SK-N-SH (cell line): ENCODE results near the gene NOTCH3.

Experiments
- EP300 ChIP-seq, 2 experiments: IDR thresholded peaks; 2 replicates each; pipeline versions ENCODE4 v1.4.0 to v1.6.1; 2012; ENCODE audit warnings: borderline replicate concordance in 1 of 2, low read depth in 1 of 2, low read length in 1 of 2
- GABPA ChIP-seq: IDR thresholded peaks from 2 replicates; pipeline ENCODE4 v1.4.0; 2012; ENCODE audit warnings: low read depth, mild to moderate bottlenecking
- NFIC ChIP-seq: IDR thresholded peaks from 2 replicates; pipeline ENCODE4 v1.4.0; 2012; ENCODE audit warnings: borderline replicate concordance
- NRF1 ChIP-seq: IDR thresholded peaks from 2 replicates; pipeline ENCODE4 v1.6.1; 2012; ENCODE audit warnings: low read depth, mild to moderate bottlenecking, low read length
- RCOR1 ChIP-seq: fragments of 150-350 bp; IDR thresholded peaks from 2 replicates; pipeline ENCODE4 v1.6.1; 2017; ENCODE audit warnings: antibody characterized with exemption, low read length
- REST ChIP-seq: IDR thresholded peaks from 2 replicates; pipeline ENCODE4 v1.6.1; 2012; ENCODE audit warnings: mild to moderate bottlenecking, low read depth, low read length, moderate library complexity
- SIN3A ChIP-seq: IDR thresholded peaks from 2 replicates; pipeline ENCODE4 v1.6.1; 2012; ENCODE audit warnings: low read depth, mild to moderate bottlenecking, low read length, moderate library complexity, borderline replicate concordance
- TAF1 ChIP-seq: IDR thresholded peaks from 2 replicates; pipeline ENCODE4 v1.6.1; 2012; ENCODE audit warnings: low read depth, mild to moderate bottlenecking, low read length, moderate library complexity, borderline replicate concordance
- TCF12 ChIP-seq: IDR thresholded peaks from 2 replicates; pipeline ENCODE4 v1.4.0; 2012
- YY1 ChIP-seq: IDR thresholded peaks from 2 replicates; pipeline ENCODE4 v1.4.0; 2012; ENCODE audit warnings: low read depth, mild to moderate bottlenecking
- TF ChIP-seq, protein P1 (sequence below): fragments of 200-600 bp; sonication (generic); IDR thresholded peaks from 2 replicates; pipeline ENCODE4 v1.6.1; 2017; ENCODE audit warnings: antibody characterized with exemption, mild to moderate bottlenecking, moderate library complexity

GRCh38 chr19:15235781-15236180 lies 35.0 kb upstream of the NOTCH3 start:
- no peak for TF ChIP-seq RCOR1
- TF ChIP-seq, protein P1, sequence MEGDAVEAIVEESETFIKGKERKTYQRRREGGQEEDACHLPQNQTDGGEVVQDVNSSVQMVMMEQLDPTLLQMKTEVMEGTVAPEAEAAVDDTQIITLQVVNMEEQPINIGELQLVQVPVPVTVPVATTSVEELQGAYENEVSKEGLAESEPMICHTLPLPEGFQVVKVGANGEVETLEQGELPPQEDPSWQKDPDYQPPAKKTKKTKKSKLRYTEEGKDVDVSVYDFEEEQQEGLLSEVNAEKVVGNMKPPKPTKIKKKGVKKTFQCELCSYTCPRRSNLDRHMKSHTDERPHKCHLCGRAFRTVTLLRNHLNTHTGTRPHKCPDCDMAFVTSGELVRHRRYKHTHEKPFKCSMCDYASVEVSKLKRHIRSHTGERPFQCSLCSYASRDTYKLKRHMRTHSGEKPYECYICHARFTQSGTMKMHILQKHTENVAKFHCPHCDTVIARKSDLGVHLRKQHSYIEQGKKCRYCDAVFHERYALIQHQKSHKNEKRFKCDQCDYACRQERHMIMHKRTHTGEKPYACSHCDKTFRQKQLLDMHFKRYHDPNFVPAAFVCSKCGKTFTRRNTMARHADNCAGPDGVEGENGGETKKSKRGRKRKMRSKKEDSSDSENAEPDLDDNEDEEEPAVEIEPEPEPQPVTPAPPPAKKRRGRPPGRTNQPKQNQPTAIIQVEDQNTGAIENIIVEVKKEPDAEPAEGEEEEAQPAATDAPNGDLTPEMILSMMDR, result no peak
- no peak for TF ChIP-seq GABPA
- TF ChIP-seq NFIC, result no peak
- no peak for TF ChIP-seq REST
- no peak for TF ChIP-seq YY1
- no peak for TF ChIP-seq TCF12
- TF ChIP-seq NRF1, result no peak
- TF ChIP-seq EP300 (IDR thresholded peaks at IDR 0.05; ENCODE audit: borderline replicate concordance in 1 of 2, low read depth in 1 of 2, low read length in 1 of 2), result no peak
- no peak for TF ChIP-seq SIN3A
- no peak for TF ChIP-seq TAF1
